ENCODE data around the gene FOSB. TPM values are rescaled to one million over a fixed set of nuclear protein-coding genes. Genes with fewer than 3 reads are reported as not detected.
A peak's percentile ranks its signal among the peaks of the same experiment; 100 is the strongest.

Gene FOSB
- total and polyA plus RNA-seq, 2 donors from 2014 or later = 0.73 to 0.98 TPM

DNA sequence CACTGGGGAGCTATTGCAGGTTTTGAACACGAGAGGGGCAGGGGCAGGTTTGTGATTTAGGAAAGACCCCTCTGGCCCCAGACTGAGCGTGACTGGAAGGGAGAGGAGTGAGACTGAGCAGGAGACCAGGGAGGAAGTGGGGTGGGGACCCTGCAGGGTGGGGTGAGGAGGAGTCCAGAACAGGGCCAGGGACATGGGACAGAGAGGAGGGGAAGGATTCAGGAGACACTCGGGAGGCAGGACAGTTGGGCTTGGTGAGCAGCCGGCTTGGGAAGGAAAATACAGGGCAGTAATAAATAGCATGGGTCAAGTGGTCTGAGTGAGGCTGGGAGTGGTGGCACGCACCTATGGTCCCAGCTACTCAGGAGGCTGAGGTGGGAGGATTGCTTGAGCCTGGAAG lies 9.4 kb downstream of the FOSB start:
- FAIRE-seq = no peak
- H3K27me3 ChIP-seq (ENCODE audit: control insufficient read depth, insufficient read depth, low read length) = peaks cover 16% of the 10 kb centered on the region
- H3K9ac ChIP-seq (ENCODE audit: low read length in 3 of 3) = no peak overlapping the region
- H3K9me3 ChIP-seq (ENCODE audit: control insufficient read depth in 2 of 3, insufficient read depth in 1 of 3, low read length in 3 of 3) = no peaks in the 10 kb centered on the region
- no peaks in the 10 kb centered on the region for H3K36me3 ChIP-seq (ENCODE audit: control insufficient read depth in 2 of 3, insufficient read depth in 3 of 3, low read length in 3 of 3)
- DNase-seq = peak in 2 of 5 donors; percentile 34 to 37
- intact Hi-C loops (cut with DNase I) = no loop called here
- H3K4me3 ChIP-seq (ENCODE audit: low read length in 3 of 3) = no peak overlapping the region
- H3K4me1 ChIP-seq (ENCODE audit: control insufficient read depth in 2 of 3, insufficient read depth in 2 of 3, low read depth in 1 of 3, low read length in 3 of 3) = peaks cover 0 to 9% (median 5%) of the 10 kb centered on the region in 3 donors
- TF ChIP-seq, protein P1, sequence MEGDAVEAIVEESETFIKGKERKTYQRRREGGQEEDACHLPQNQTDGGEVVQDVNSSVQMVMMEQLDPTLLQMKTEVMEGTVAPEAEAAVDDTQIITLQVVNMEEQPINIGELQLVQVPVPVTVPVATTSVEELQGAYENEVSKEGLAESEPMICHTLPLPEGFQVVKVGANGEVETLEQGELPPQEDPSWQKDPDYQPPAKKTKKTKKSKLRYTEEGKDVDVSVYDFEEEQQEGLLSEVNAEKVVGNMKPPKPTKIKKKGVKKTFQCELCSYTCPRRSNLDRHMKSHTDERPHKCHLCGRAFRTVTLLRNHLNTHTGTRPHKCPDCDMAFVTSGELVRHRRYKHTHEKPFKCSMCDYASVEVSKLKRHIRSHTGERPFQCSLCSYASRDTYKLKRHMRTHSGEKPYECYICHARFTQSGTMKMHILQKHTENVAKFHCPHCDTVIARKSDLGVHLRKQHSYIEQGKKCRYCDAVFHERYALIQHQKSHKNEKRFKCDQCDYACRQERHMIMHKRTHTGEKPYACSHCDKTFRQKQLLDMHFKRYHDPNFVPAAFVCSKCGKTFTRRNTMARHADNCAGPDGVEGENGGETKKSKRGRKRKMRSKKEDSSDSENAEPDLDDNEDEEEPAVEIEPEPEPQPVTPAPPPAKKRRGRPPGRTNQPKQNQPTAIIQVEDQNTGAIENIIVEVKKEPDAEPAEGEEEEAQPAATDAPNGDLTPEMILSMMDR (IDR thresholded peaks at IDR 0.05; ENCODE audit: borderline replicate concordance, extremely low read depth, insufficient read depth) = no peak
- H3K27ac ChIP-seq (ENCODE audit: low read depth in 2 of 2, low read length in 2 of 2) = no peak overlapping the region

DNA sequence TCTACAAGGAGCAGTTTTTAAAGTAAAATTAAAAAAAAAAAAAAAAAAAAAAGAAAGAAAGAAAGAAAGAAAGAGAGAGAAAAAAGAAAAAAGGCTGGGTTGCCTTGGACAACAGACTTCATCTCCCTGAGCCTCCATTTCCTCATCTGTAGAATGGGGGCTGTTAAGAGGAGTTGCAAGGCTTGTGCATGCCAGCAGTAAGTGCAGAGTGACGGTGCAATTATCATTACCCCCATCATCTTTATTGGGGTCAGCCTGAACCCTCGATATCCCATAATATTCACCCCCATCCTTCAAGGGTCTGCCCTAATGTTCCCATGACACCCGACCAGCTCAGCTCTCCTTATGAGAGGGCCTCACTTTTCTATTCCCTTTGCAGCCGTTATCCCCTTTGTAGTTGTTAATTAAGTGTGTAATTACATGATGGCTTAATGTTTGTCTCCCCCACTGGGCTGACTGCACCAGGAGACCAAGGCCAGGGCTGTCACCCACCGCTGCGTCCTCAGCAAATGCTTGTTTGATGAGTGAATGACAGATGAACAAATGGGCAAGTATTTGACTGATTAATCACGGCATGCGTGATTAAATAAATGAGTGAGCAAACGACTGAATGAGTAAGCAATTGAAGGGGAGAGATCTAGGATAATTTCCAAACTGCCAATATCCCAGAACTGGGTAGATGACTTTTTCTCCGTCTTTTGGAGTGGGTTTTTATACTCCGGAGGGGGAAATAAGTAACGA lies 10.1 kb downstream of the FOSB start:
- DNase-seq (peak in 2 of 5 donors; percentile 34 to 46), FAIRE-seq (no peak)
- Histone ChIP-seq H3K27ac (ENCODE audit: low read depth in 2 of 2, low read length in 2 of 2) (peak overlapping the region in 1 of 2 donors; percentile 94), H3K9me3 (ENCODE audit: control insufficient read depth in 2 of 3, insufficient read depth in 1 of 3, low read length in 3 of 3) (no peaks in the 10 kb centered on the region), H3K4me1 (ENCODE audit: control insufficient read depth in 2 of 3, insufficient read depth in 2 of 3, low read depth in 1 of 3, low read length in 3 of 3) (peaks cover 0 to 6% (median 5%) of the 10 kb centered on the region in 3 donors), H3K9ac (ENCODE audit: low read length in 3 of 3) (peak overlapping the region; percentile 12 to 70 (median 46)), H3K27me3 (ENCODE audit: control insufficient read depth, insufficient read depth, low read length) (peaks cover 10% of the 10 kb centered on the region), H3K4me3 (ENCODE audit: low read length in 3 of 3) (peak overlapping the region; percentile 60 to 94 (median 72)), H3K36me3 (ENCODE audit: control insufficient read depth in 2 of 3, insufficient read depth in 3 of 3, low read length in 3 of 3) (no peaks in the 10 kb centered on the region)
- intact Hi-C loops (cut with DNase I) = no loop called here
- TF ChIP-seq, protein P1 (IDR thresholded peaks at IDR 0.05; ENCODE audit: borderline replicate concordance, extremely low read depth, insufficient read depth) = no peak

DNA sequence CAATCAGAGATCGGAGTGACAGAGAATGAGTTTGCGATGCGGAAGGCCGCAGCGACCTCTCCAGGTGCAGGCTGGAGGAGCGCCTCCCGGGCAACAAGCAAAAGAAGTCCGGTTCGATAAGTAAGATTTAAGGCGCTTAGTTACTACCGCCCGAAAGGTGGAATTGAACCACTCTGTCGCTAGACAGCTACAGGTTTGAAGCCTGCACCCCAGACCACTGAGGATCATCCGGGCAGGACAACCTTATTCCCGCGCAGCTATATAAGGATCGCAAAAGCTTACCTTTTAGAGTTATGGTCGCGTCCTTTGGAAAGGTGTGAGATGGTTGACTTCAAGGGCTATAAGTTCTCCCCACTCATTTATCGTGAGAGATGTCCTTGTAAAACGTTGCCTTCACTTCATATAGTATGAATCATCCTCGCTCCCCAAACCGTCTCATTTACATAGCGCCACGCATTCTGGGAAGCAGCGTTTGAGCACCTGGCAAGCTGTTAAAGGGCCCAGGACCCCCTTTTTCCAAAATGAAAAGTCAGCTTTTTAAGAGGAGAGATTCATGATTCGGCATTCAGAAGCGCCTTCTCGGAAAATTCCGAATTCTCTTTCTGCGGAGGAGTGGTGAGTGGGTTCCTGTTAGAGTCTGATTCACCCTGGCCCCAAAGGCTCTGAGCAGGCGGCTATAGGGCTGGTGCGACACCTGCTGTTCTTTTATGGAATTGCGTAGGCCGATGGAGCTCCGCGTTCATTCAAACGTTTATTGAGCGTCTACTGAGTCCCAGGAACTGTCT lies 10.8 kb downstream of the FOSB start:
- peak; percentile 95 for FAIRE-seq
- peak; percentile 91 to 96 (median 93) for DNase-seq
- peak overlapping the region; percentile 94 to 97 for H3K27ac ChIP-seq (ENCODE audit: low read depth in 2 of 2, low read length in 2 of 2)
- intact Hi-C loops (cut with DNase I) = no loop called here
- H3K27me3 ChIP-seq (ENCODE audit: control insufficient read depth, insufficient read depth, low read length) = peaks cover 4% of the 10 kb centered on the region
- TF ChIP-seq, protein P1 (IDR thresholded peaks at IDR 0.05; ENCODE audit: borderline replicate concordance, extremely low read depth, insufficient read depth) = peak; percentile 99
- H3K4me1 ChIP-seq (ENCODE audit: control insufficient read depth in 2 of 3, insufficient read depth in 2 of 3, low read depth in 1 of 3, low read length in 3 of 3) = peaks cover 0 to 5% (median 4%) of the 10 kb centered on the region in 3 donors
- peak overlapping the region; percentile 46 to 95 (median 95) for H3K9ac ChIP-seq (ENCODE audit: low read length in 3 of 3)
- H3K36me3 ChIP-seq (ENCODE audit: control insufficient read depth in 2 of 3, insufficient read depth in 3 of 3, low read length in 3 of 3) = no peaks in the 10 kb centered on the region
- H3K9me3 ChIP-seq (ENCODE audit: control insufficient read depth in 2 of 3, insufficient read depth in 1 of 3, low read length in 3 of 3) = no peaks in the 10 kb centered on the region
- H3K4me3 ChIP-seq (ENCODE audit: low read length in 3 of 3) = peak overlapping the region; percentile 60 to 94 (median 72)

Data from kidney (tissue), 14 donors.